ENCODE data around the gene NDUFAF3.

DNA sequence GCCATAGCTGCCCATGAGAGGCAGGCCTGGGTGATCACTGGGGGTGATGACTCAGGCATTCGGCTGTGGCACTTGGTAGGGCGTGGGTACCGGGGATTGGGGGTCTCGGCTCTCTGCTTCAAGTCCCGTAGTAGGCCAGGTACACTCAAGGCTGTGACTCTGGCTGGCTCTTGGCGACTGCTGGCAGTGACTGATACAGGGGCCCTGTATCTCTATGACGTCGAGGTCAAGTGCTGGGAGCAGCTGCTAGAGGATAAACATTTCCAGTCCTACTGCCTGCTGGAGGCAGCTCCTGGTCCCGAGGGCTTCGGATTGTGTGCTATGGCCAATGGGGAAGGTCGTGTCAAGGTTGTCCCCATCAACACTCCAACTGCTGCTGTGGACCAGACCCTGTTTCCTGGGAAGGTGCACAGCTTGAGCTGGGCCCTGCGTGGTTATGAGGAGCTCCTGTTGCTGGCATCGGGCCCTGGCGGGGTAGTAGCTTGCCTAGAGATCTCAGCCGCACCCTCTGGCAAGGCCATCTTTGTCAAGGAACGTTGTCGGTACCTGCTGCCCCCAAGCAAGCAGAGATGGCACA lies 9.4 kb upstream of the NDUFAF3 start:
- TF ChIP-seq, protein P1, sequence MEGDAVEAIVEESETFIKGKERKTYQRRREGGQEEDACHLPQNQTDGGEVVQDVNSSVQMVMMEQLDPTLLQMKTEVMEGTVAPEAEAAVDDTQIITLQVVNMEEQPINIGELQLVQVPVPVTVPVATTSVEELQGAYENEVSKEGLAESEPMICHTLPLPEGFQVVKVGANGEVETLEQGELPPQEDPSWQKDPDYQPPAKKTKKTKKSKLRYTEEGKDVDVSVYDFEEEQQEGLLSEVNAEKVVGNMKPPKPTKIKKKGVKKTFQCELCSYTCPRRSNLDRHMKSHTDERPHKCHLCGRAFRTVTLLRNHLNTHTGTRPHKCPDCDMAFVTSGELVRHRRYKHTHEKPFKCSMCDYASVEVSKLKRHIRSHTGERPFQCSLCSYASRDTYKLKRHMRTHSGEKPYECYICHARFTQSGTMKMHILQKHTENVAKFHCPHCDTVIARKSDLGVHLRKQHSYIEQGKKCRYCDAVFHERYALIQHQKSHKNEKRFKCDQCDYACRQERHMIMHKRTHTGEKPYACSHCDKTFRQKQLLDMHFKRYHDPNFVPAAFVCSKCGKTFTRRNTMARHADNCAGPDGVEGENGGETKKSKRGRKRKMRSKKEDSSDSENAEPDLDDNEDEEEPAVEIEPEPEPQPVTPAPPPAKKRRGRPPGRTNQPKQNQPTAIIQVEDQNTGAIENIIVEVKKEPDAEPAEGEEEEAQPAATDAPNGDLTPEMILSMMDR (IDR thresholded peaks at IDR 0.05; ENCODE audit: low read depth, low read length, missing input control): no peak
- no peak for TF ChIP-seq SP1 (IDR thresholded peaks at IDR 0.05)
